HEK293 (cell line): ENCODE measurements around the gene SEC22C.
A peak's percentile ranks its signal among the peaks of the same experiment; 100 is the strongest.

Source experiments
- EGR2 ChIP-seq: fragments of 450-650 bp; formaldehyde crosslinking; IDR thresholded peaks from 2 replicates; pipeline ENCODE4 v1.5.1; 2016; ENCODE audit warnings: low read depth, missing biosample characterization, missing genetic modification characterization
- FEZF1 ChIP-seq: fragments of 450-650 bp; formaldehyde crosslinking; IDR thresholded peaks from 2 replicates; pipeline ENCODE4 v1.5.1; 2016; ENCODE audit warnings: missing biosample characterization, missing genetic modification characterization
- GLI4 ChIP-seq: fragments of 450-650 bp; formaldehyde crosslinking; IDR thresholded peaks from 2 replicates; pipeline ENCODE4 v1.5.1; 2016; ENCODE audit warnings: missing biosample characterization, missing genetic modification characterization
- HOXA7 ChIP-seq: sonication (generic); formaldehyde crosslinking; IDR thresholded peaks from 2 replicates; pipeline ENCODE4 v1.8.1; 2022; ENCODE audit warnings: missing genetic modification reagents, borderline replicate concordance
- KLF10 ChIP-seq: fragments of 450-650 bp; IDR thresholded peaks from 2 replicates; pipeline ENCODE4 v1.5.1; 2018; ENCODE audit warnings: missing biosample characterization, mild to moderate bottlenecking, missing genetic modification characterization
- SETDB1 ChIP-seq: IDR thresholded peaks from one replicate; pipeline ENCODE4 v1.6.1; 2017; ENCODE audit warnings: mild to moderate bottlenecking, low read length, moderate library complexity, mixed read lengths; ENCODE audit not compliant: insufficient read length
- SP2 ChIP-seq: fragments of 450-650 bp; formaldehyde crosslinking; IDR thresholded peaks from 2 replicates; pipeline ENCODE4 v1.5.1; 2016; ENCODE audit warnings: missing biosample characterization, missing genetic modification characterization
- SP7 ChIP-seq: fragments of 450-650 bp; formaldehyde crosslinking; IDR thresholded peaks from 2 replicates; pipeline ENCODE4 v1.5.1; 2016; ENCODE audit warnings: missing biosample characterization, missing genetic modification characterization
- ZFP3 ChIP-seq: fragments of 450-650 bp; formaldehyde crosslinking; IDR thresholded peaks from 2 replicates; pipeline ENCODE4 v1.5.1; 2016; ENCODE audit warnings: low read depth, missing biosample characterization, missing genetic modification characterization
- ZNF146 ChIP-seq: fragments of 450-650 bp; formaldehyde crosslinking; IDR thresholded peaks from 2 replicates; pipeline ENCODE4 v1.5.1; 2016; ENCODE audit warnings: missing biosample characterization, missing genetic modification characterization
- ZNF169 ChIP-seq: fragments of 450-650 bp; formaldehyde crosslinking; IDR thresholded peaks from 2 replicates; pipeline ENCODE4 v1.5.1; 2016; ENCODE audit warnings: missing biosample characterization, missing genetic modification characterization
- ZNF221 ChIP-seq: fragments of 450-650 bp; formaldehyde crosslinking; IDR thresholded peaks from 2 replicates; pipeline ENCODE4 v1.5.1; 2017; ENCODE audit warnings: missing biosample characterization, missing genetic modification characterization, borderline replicate concordance
- ZNF223 ChIP-seq: fragments of 450-650 bp; formaldehyde crosslinking; IDR thresholded peaks from 2 replicates; pipeline ENCODE4 v1.5.1; 2016; ENCODE audit warnings: missing biosample characterization, missing genetic modification characterization
- ZNF292 ChIP-seq: fragments of 450-650 bp; formaldehyde crosslinking; IDR thresholded peaks from 2 replicates; pipeline ENCODE4 v1.5.1; 2016; ENCODE audit warnings: low read depth, missing biosample characterization, missing genetic modification characterization, borderline replicate concordance
- ZNF426 ChIP-seq: fragments of 450-650 bp; formaldehyde crosslinking; IDR thresholded peaks from 2 replicates; pipeline ENCODE4 v1.5.1; 2017; ENCODE audit warnings: missing biosample characterization, missing genetic modification characterization, mild to moderate bottlenecking, inconsistent platforms, moderate library complexity
- ZNF660 ChIP-seq: fragments of 450-650 bp; IDR thresholded peaks from 2 replicates; pipeline ENCODE4 v1.5.1; 2018; ENCODE audit warnings: missing biosample characterization, mild to moderate bottlenecking, missing genetic modification characterization
- ZNF677 ChIP-seq: fragments of 450-650 bp; IDR thresholded peaks from 2 replicates; pipeline ENCODE4 v1.5.0; 2018; ENCODE audit warnings: missing biosample characterization, mild to moderate bottlenecking, missing genetic modification characterization, moderate library complexity
- ZNF747 ChIP-seq: fragments of 450-650 bp; formaldehyde crosslinking; IDR thresholded peaks from 2 replicates; pipeline ENCODE4 v1.5.1; 2016; ENCODE audit warnings: missing biosample characterization, missing genetic modification characterization
- ZNF76 ChIP-seq: fragments of 450-650 bp; formaldehyde crosslinking; IDR thresholded peaks from 2 replicates; pipeline ENCODE4; 2016; ENCODE audit warnings: low read depth, missing biosample characterization, missing genetic modification characterization, borderline replicate concordance
- TF ChIP-seq, protein P1 (sequence below): fragments of 450-650 bp; formaldehyde crosslinking; IDR thresholded peaks from 2 replicates; pipeline ENCODE4 v1.5.1; 2016; ENCODE audit warnings: missing biosample characterization, missing genetic modification characterization
- TF ChIP-seq, protein P2 (sequence below): fragments of 450-650 bp; formaldehyde crosslinking; IDR thresholded peaks from 2 replicates; pipeline ENCODE4 v1.5.1; 2016; ENCODE audit warnings: missing biosample characterization, missing genetic modification characterization, borderline replicate concordance
- TF ChIP-seq, protein P3 (sequence below): fragments of 450-650 bp; formaldehyde crosslinking; IDR thresholded peaks from 2 replicates; pipeline ENCODE4 v1.5.1; 2016; ENCODE audit warnings: missing biosample characterization, missing genetic modification characterization
- TF ChIP-seq, protein P4 (sequence below): fragments of 450-650 bp; formaldehyde crosslinking; IDR thresholded peaks from 2 replicates; pipeline ENCODE4 v1.5.1; 2016; ENCODE audit warnings: missing biosample characterization, missing genetic modification characterization
- TF ChIP-seq, protein P5 (sequence below): fragments of 450-650 bp; formaldehyde crosslinking; IDR thresholded peaks from 2 replicates; pipeline ENCODE4 v1.5.1; 2016; ENCODE audit warnings: missing biosample characterization, missing genetic modification characterization
- TF ChIP-seq, protein P6 (sequence below): fragments of 450-650 bp; formaldehyde crosslinking; IDR thresholded peaks from 2 replicates; pipeline ENCODE4 v1.5.1; 2017; ENCODE audit warnings: missing biosample characterization, missing genetic modification characterization
- TF ChIP-seq, protein P7 (sequence below): fragments of 450-650 bp; formaldehyde crosslinking; IDR thresholded peaks from 2 replicates; pipeline ENCODE4 v1.5.1; 2017; ENCODE audit warnings: missing biosample characterization, mild to moderate bottlenecking, missing genetic modification characterization, moderate library complexity

Gene SEC22C

DNA sequence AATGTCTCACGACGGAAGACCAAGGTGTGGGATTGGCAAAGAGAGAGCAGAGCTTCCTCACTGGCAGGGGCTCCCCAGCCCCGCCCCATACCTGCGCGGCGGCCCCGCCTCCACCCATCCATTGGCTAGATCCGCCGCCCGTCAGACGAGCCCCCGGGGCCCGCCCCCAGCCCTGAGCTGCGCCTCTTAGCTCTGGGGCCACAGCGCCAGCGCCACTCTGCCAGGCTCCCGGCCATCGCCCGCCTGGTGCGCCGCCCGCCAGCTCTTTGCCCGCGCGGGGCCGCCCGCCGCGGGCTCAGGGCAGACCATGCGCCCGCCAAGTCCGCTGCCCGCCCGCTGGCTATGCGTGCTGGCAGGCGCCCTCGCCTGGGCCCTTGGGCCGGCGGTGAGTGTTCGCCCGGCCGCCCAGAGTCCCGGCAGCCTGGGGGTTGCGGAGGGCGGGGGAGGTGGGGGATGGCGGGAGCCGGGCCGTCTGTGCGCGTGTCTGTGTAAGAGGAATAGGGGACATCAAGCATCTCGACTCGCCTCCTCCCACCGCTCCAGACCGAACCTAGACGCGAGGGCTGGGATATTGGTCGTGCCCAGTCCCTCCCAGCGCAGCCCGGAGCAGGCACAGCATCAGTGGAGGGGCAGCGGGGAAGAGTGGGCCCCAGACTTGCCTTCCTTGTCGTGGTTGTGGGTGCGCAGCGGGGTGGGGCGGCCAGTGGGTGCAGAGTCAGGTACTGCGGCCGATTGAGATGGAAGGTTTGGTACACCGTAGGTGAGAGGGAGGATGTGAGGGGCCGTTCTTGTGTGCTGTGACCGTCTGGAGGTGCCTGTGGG is 79.1 kb downstream of the SEC22C start, which contains the start of gene VIPR1 (continued):
- TF ChIP-seq, protein P1, sequence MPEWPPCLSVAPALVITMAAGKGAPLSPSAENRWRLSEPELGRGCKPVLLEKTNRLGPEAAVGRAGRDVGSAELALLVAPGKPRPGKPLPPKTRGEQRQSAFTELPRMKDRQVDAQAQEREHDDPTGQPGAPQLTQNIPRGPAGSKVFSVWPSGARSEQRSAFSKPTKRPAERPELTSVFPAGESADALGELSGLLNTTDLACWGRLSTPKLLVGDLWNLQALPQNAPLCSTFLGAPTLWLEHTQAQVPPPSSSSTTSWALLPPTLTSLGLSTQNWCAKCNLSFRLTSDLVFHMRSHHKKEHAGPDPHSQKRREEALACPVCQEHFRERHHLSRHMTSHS (tag by site-specific recombination), result no peak
- TF ChIP-seq ZNF677 (tag by site-specific recombination) (no peak), SP7 (tag by site-specific recombination) (no peak), ZNF146 (tag by site-specific recombination) (no peak), ZNF221 (tag by site-specific recombination) (no peak), ZNF426 (tag by site-specific recombination) (no peak), KLF10 (tag by site-specific recombination) (peak; percentile 99), FEZF1 (tag by site-specific recombination) (no peak), ZNF660 (0 out of 2 replicates have a peak, but pooled peaks have one; percentile 42), GLI4 (tag by site-specific recombination) (no peak), EGR2 (tag by site-specific recombination) (no peak), ZNF292 (no peak), HOXA7 (CRISPR knock-in tag) (no peak), ZNF747 (tag by site-specific recombination) (no peak), SETDB1 (no peak), ZNF223 (tag by site-specific recombination) (no peak), ZNF169 (tag by site-specific recombination) (no peak), SP2 (peak; percentile 86), ZFP3 (tag by site-specific recombination) (no peak), ZNF76 (tag by site-specific recombination) (peak; percentile 26; the same call in 1 of the 2 replicates)
- TF ChIP-seq, protein P2, sequence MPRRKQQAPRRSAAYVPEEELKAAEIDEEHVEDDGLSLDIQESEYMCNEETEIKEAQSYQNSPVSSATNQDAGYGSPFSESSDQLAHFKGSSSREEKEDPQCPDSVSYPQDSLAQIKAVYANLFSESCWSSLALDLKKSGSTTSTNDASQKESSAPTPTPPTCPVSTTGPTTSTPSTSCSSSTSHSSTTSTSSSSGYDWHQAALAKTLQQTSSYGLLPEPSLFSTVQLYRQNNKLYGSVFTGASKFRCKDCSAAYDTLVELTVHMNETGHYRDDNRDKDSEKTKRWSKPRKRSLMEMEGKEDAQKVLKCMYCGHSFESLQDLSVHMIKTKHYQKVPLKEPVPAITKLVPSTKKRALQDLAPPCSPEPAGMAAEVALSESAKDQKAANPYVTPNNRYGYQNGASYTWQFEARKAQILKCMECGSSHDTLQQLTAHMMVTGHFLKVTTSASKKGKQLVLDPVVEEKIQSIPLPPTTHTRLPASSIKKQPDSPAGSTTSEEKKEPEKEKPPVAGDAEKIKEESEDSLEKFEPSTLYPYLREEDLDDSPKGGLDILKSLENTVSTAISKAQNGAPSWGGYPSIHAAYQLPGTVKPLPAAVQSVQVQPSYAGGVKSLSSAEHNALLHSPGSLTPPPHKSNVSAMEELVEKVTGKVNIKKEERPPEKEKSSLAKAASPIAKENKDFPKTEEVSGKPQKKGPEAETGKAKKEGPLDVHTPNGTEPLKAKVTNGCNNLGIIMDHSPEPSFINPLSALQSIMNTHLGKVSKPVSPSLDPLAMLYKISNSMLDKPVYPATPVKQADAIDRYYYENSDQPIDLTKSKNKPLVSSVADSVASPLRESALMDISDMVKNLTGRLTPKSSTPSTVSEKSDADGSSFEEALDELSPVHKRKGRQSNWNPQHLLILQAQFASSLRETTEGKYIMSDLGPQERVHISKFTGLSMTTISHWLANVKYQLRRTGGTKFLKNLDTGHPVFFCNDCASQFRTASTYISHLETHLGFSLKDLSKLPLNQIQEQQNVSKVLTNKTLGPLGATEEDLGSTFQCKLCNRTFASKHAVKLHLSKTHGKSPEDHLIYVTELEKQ (tag by site-specific recombination), result no peak
- TF ChIP-seq, protein P3, sequence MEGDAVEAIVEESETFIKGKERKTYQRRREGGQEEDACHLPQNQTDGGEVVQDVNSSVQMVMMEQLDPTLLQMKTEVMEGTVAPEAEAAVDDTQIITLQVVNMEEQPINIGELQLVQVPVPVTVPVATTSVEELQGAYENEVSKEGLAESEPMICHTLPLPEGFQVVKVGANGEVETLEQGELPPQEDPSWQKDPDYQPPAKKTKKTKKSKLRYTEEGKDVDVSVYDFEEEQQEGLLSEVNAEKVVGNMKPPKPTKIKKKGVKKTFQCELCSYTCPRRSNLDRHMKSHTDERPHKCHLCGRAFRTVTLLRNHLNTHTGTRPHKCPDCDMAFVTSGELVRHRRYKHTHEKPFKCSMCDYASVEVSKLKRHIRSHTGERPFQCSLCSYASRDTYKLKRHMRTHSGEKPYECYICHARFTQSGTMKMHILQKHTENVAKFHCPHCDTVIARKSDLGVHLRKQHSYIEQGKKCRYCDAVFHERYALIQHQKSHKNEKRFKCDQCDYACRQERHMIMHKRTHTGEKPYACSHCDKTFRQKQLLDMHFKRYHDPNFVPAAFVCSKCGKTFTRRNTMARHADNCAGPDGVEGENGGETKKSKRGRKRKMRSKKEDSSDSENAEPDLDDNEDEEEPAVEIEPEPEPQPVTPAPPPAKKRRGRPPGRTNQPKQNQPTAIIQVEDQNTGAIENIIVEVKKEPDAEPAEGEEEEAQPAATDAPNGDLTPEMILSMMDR, result no peak
- TF ChIP-seq, protein P4, sequence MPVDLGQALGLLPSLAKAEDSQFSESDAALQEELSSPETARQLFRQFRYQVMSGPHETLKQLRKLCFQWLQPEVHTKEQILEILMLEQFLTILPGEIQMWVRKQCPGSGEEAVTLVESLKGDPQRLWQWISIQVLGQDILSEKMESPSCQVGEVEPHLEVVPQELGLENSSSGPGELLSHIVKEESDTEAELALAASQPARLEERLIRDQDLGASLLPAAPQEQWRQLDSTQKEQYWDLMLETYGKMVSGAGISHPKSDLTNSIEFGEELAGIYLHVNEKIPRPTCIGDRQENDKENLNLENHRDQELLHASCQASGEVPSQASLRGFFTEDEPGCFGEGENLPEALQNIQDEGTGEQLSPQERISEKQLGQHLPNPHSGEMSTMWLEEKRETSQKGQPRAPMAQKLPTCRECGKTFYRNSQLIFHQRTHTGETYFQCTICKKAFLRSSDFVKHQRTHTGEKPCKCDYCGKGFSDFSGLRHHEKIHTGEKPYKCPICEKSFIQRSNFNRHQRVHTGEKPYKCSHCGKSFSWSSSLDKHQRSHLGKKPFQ (tag by site-specific recombination), result no peak
- TF ChIP-seq, protein P5, sequence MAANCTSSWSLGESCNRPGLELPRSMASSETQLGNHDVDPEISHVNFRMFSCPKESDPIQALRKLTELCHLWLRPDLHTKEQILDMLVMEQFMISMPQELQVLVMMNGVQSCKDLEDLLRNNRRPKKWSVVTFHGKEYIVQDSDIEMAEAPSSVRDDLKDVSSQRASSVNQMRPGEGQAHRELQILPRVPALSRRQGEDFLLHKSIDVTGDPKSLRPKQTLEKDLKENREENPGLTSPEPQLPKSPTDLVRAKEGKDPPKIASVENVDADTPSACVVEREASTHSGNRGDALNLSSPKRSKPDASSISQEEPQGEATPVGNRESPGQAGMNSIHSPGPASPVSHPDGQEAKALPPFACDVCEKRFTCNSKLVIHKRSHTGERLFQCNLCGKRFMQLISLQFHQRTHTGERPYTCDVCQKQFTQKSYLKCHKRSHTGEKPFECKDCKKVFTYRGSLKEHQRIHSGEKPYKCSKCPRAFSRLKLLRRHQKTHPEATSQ (tag by site-specific recombination), result no peak
- TF ChIP-seq, protein P6, sequence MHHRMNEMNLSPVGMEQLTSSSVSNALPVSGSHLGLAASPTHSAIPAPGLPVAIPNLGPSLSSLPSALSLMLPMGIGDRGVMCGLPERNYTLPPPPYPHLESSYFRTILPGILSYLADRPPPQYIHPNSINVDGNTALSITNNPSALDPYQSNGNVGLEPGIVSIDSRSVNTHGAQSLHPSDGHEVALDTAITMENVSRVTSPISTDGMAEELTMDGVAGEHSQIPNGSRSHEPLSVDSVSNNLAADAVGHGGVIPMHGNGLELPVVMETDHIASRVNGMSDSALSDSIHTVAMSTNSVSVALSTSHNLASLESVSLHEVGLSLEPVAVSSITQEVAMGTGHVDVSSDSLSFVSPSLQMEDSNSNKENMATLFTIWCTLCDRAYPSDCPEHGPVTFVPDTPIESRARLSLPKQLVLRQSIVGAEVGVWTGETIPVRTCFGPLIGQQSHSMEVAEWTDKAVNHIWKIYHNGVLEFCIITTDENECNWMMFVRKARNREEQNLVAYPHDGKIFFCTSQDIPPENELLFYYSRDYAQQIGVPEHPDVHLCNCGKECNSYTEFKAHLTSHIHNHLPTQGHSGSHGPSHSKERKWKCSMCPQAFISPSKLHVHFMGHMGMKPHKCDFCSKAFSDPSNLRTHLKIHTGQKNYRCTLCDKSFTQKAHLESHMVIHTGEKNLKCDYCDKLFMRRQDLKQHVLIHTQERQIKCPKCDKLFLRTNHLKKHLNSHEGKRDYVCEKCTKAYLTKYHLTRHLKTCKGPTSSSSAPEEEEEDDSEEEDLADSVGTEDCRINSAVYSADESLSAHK (tag by site-specific recombination), result no peak
- TF ChIP-seq, protein P7, sequence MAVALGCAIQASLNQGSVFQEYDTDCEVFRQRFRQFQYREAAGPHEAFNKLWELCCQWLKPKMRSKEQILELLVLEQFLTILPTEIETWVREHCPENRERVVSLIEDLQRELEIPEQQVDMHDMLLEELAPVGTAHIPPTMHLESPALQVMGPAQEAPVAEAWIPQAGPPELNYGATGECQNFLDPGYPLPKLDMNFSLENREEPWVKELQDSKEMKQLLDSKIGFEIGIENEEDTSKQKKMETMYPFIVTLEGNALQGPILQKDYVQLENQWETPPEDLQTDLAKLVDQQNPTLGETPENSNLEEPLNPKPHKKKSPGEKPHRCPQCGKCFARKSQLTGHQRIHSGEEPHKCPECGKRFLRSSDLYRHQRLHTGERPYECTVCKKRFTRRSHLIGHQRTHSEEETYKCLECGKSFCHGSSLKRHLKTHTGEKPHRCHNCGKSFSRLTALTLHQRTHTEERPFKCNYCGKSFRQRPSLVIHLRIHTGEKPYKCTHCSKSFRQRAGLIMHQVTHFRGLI (tag by site-specific recombination), result no peak
